ENCODE results near the gene PTPRG.

Gene PTPRG

GRCh38 chr3:62249484-62249776 is 688.1 kb downstream of the PTPRG start:
- Histone ChIP-seq H3K4me2 (ENCODE audit: low read length) (no peak overlapping the region), H3K4ac (ENCODE audit: low read depth, low read length) (no peak overlapping the region), H3K9ac (ENCODE audit: low read length) (no peak overlapping the region), H3K27ac (ENCODE audit: low read depth, low read length) (no peak overlapping the region), H4K12ac (ENCODE audit: low read depth, low read length) (no peak overlapping the region), H4K91ac (ENCODE audit: low read depth, low read length) (no peak overlapping the region), H3K18ac (ENCODE audit: low read length) (no peak overlapping the region), H3K23ac (ENCODE audit: low read length) (no peak overlapping the region), H3K27me3 (ENCODE audit: insufficient read depth, low read length) (no peaks in the 10 kb centered on the region), H3K4me1 (ENCODE audit: control insufficient read depth in 1 of 2, insufficient read depth in 2 of 2, low read length in 2 of 2) (no peaks in the 10 kb centered on the region), H2BK5ac (ENCODE audit: low read depth, low read length, poor library complexity) (no peak overlapping the region), H2AFZ (ENCODE audit: insufficient read depth, low read length, poor library complexity) (no peak overlapping the region), H3K14ac (ENCODE audit: low read length) (no peak overlapping the region), H3K79me2 (ENCODE audit: control insufficient read depth, insufficient read depth, low read length, poor library complexity) (no peaks in the 10 kb centered on the region), H2BK12ac (ENCODE audit: low read length) (no peak overlapping the region), H2BK120ac (ENCODE audit: insufficient read depth, low read length, poor library complexity) (no peak overlapping the region), H2AK5ac (ENCODE audit: low read length) (no peak overlapping the region), H3K9me3 (ENCODE audit: insufficient read depth, low read depth, low read length) (no peaks in the 10 kb centered on the region), H3K79me1 (ENCODE audit: low read length) (no peaks in the 10 kb centered on the region), H4K8ac (ENCODE audit: low read depth, low read length) (no peak overlapping the region), H3K36me3 (ENCODE audit: control insufficient read depth in 1 of 2, insufficient read depth in 2 of 2, low read length in 2 of 2) (no peaks in the 10 kb centered on the region), H3K4me3 (ENCODE audit: low read depth, low read length) (no peak overlapping the region)
- WGBS (ENCODE audit: extremely low coverage, insufficient coverage, insufficient read length), result no CpG with 5 or more reads among the region's 1 CpG
- no peak for DNase-seq

DNA sequence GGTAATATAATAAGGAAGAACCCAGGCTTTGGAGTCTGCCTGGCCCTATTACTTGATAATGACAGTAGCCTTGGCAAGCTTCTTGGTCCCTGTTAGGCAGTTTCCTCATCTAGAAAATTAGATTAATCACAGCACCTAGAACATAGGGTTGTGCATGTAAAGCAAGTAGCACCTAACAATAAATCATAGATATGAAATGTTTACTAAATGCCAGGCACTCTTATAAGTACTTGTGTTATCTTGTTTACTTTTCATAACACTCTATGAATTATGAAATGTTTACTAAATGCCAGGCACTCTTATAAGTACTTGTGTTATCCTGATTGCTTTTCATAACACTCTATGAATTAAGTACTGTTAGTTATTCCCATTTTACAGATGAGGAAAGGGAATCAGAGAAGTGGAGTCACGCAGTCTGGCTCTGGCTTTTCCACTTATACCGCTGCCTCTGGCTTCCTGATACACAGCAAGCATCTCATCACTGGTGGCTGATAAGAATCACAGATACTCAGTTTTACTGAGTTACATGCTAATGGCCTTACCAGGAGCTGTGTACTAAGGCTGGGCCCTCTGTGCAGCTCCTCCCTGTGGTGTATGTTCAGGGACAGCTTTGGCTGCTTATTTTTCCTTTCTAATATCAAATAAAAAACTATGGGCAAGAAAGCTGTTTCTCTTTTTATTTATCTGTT is 688.6 kb downstream of the PTPRG start:
- Histone ChIP-seq H3K27me3 (ENCODE audit: insufficient read depth, low read length) (no peaks in the 10 kb centered on the region), H3K27ac (ENCODE audit: low read depth, low read length) (no peak overlapping the region), H2BK12ac (ENCODE audit: low read length) (no peak overlapping the region), H3K4me1 (ENCODE audit: control insufficient read depth in 1 of 2, insufficient read depth in 2 of 2, low read length in 2 of 2) (no peaks in the 10 kb centered on the region), H4K8ac (ENCODE audit: low read depth, low read length) (no peak overlapping the region), H3K79me2 (ENCODE audit: control insufficient read depth, insufficient read depth, low read length, poor library complexity) (no peaks in the 10 kb centered on the region), H4K12ac (ENCODE audit: low read depth, low read length) (no peak overlapping the region), H3K14ac (ENCODE audit: low read length) (no peak overlapping the region), H3K18ac (ENCODE audit: low read length) (no peak overlapping the region), H3K79me1 (ENCODE audit: low read length) (no peaks in the 10 kb centered on the region), H3K4me2 (ENCODE audit: low read length) (no peak overlapping the region), H4K91ac (ENCODE audit: low read depth, low read length) (no peak overlapping the region), H3K9me3 (ENCODE audit: insufficient read depth, low read depth, low read length) (no peaks in the 10 kb centered on the region), H2BK120ac (ENCODE audit: insufficient read depth, low read length, poor library complexity) (no peak overlapping the region), H3K36me3 (ENCODE audit: control insufficient read depth in 1 of 2, insufficient read depth in 2 of 2, low read length in 2 of 2) (no peaks in the 10 kb centered on the region), H2BK5ac (ENCODE audit: low read depth, low read length, poor library complexity) (no peak overlapping the region), H2AK5ac (ENCODE audit: low read length) (no peak overlapping the region), H2AFZ (ENCODE audit: insufficient read depth, low read length, poor library complexity) (no peak overlapping the region), H3K4ac (ENCODE audit: low read depth, low read length) (no peak overlapping the region), H3K23ac (ENCODE audit: low read length) (no peak overlapping the region), H3K4me3 (ENCODE audit: low read depth, low read length) (no peak overlapping the region), H3K9ac (ENCODE audit: low read length) (no peak overlapping the region)
- WGBS (ENCODE audit: extremely low coverage, insufficient coverage, insufficient read length), result no CpG with 5 or more reads among the region's 2 CpGs
- DNase-seq, result no peak

DNA sequence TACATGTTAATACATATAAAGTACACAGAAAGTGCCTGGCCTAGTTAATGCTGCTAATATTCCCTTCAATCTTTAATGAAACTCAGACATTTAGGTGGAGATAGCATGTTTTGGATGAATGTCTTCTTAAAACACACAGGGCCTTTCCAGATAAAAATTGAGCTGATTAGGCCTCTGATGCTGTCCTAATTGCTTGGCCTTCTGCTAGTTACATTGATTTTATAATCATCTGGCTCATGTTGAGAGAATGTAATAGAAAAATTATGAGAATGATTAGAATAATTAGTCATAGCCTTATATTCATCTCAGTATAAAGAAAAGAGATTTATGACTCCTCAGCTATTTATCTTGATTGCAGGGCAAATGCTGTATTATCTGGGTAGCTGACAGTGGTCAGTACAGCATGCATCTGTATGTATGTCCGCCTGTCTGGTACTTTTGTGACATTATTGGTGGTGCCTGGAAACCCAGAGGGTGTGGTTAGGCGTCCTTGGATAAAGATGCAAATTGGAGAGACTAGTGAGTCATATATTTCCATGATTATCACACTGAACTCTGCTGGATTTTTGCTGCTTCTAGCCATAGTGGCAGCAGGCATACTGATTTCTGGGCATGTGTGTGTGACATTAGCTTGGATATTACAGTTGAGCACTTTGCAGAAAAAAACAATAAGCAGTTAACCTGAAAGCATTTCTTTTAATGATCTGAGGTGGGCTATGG is 691.2 kb downstream of the PTPRG start:
- no peak overlapping the region for H3K14ac ChIP-seq (ENCODE audit: low read length)
- no peak overlapping the region for H3K4ac ChIP-seq (ENCODE audit: low read depth, low read length)
- H3K4me1 ChIP-seq (ENCODE audit: control insufficient read depth in 1 of 2, insufficient read depth in 2 of 2, low read length in 2 of 2), result no peaks in the 10 kb centered on the region
- H3K27me3 ChIP-seq (ENCODE audit: insufficient read depth, low read length), result no peaks in the 10 kb centered on the region
- no peak overlapping the region for H3K23ac ChIP-seq (ENCODE audit: low read length)
- no peak overlapping the region for H4K12ac ChIP-seq (ENCODE audit: low read depth, low read length)
- no peak overlapping the region for H2AK5ac ChIP-seq (ENCODE audit: low read length)
- H2BK5ac ChIP-seq (ENCODE audit: low read depth, low read length, poor library complexity), result no peak overlapping the region
- H3K9me3 ChIP-seq (ENCODE audit: insufficient read depth, low read depth, low read length), result no peaks in the 10 kb centered on the region
- no peaks in the 10 kb centered on the region for H3K36me3 ChIP-seq (ENCODE audit: control insufficient read depth in 1 of 2, insufficient read depth in 2 of 2, low read length in 2 of 2)
- H3K4me2 ChIP-seq (ENCODE audit: low read length), result no peak overlapping the region
- H4K91ac ChIP-seq (ENCODE audit: low read depth, low read length), result no peak overlapping the region
- H3K79me2 ChIP-seq (ENCODE audit: control insufficient read depth, insufficient read depth, low read length, poor library complexity), result no peaks in the 10 kb centered on the region
- no peak overlapping the region for H3K27ac ChIP-seq (ENCODE audit: low read depth, low read length)
- no peaks in the 10 kb centered on the region for H3K79me1 ChIP-seq (ENCODE audit: low read length)
- no peak overlapping the region for H3K9ac ChIP-seq (ENCODE audit: low read length)
- no peak overlapping the region for H3K4me3 ChIP-seq (ENCODE audit: low read depth, low read length)
- H2BK12ac ChIP-seq (ENCODE audit: low read length), result no peak overlapping the region
- DNase-seq, result no peak
- WGBS (ENCODE audit: extremely low coverage, insufficient coverage, insufficient read length), result no CpG with 5 or more reads among the region's 2 CpGs
- H2BK120ac ChIP-seq (ENCODE audit: insufficient read depth, low read length, poor library complexity), result no peak overlapping the region
- H2AFZ ChIP-seq (ENCODE audit: insufficient read depth, low read length, poor library complexity), result no peak overlapping the region
- no peak overlapping the region for H3K18ac ChIP-seq (ENCODE audit: low read length)
- no peak overlapping the region for H4K8ac ChIP-seq (ENCODE audit: low read depth, low read length)

DNA sequence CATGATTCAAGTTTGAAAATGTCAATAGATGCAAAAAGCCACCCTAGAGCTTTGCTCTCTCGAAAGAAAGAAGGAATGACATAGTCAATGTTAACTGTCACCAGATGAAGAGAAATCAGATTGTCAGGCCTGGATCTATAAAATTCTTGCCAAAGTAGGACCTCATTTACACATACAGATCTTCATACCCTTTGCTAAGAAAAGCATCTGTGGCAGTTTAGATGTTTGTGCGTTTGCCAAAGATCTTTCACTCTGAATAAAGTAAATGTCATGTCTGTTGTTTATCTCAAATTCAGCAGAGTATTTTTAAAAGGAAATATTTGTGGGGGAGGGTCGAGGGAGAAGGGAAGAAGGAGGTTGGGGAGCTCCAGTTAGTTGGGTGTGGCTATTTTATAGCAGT is 692.6 kb downstream of the PTPRG start:
- no peaks in the 10 kb centered on the region for H3K36me3 ChIP-seq (ENCODE audit: control insufficient read depth in 1 of 2, insufficient read depth in 2 of 2, low read length in 2 of 2)
- no peak for DNase-seq
- no peak overlapping the region for H3K4me3 ChIP-seq (ENCODE audit: low read depth, low read length)
- H3K27ac ChIP-seq (ENCODE audit: low read depth, low read length), result no peak overlapping the region
- no peak overlapping the region for H2BK5ac ChIP-seq (ENCODE audit: low read depth, low read length, poor library complexity)
- H3K9ac ChIP-seq (ENCODE audit: low read length), result no peak overlapping the region
- no peak overlapping the region for H3K14ac ChIP-seq (ENCODE audit: low read length)
- no peak overlapping the region for H3K4ac ChIP-seq (ENCODE audit: low read depth, low read length)
- no peak overlapping the region for H4K91ac ChIP-seq (ENCODE audit: low read depth, low read length)
- H3K27me3 ChIP-seq (ENCODE audit: insufficient read depth, low read length), result no peaks in the 10 kb centered on the region
- no peaks in the 10 kb centered on the region for H3K4me1 ChIP-seq (ENCODE audit: control insufficient read depth in 1 of 2, insufficient read depth in 2 of 2, low read length in 2 of 2)
- no peak overlapping the region for H4K12ac ChIP-seq (ENCODE audit: low read depth, low read length)
- H2AK5ac ChIP-seq (ENCODE audit: low read length), result no peak overlapping the region
- WGBS (ENCODE audit: extremely low coverage, insufficient coverage, insufficient read length), result no CpG with 5 or more reads among the region's 3 CpGs
- H2AFZ ChIP-seq (ENCODE audit: insufficient read depth, low read length, poor library complexity), result no peak overlapping the region
- no peak overlapping the region for H3K4me2 ChIP-seq (ENCODE audit: low read length)
- H4K8ac ChIP-seq (ENCODE audit: low read depth, low read length), result no peak overlapping the region
- no peaks in the 10 kb centered on the region for H3K79me2 ChIP-seq (ENCODE audit: control insufficient read depth, insufficient read depth, low read length, poor library complexity)
- no peaks in the 10 kb centered on the region for H3K79me1 ChIP-seq (ENCODE audit: low read length)
- no peak overlapping the region for H3K23ac ChIP-seq (ENCODE audit: low read length)
- H2BK12ac ChIP-seq (ENCODE audit: low read length), result no peak overlapping the region
- no peak overlapping the region for H2BK120ac ChIP-seq (ENCODE audit: insufficient read depth, low read length, poor library complexity)
- H3K9me3 ChIP-seq (ENCODE audit: insufficient read depth, low read depth, low read length), result no peaks in the 10 kb centered on the region
- no peak overlapping the region for H3K18ac ChIP-seq (ENCODE audit: low read length)
